GM21723 (cell line): ENCODE results near the gene TIMM9.
"Not testable (repeated sequence)": the region's sequence is repeated elsewhere in the genome, so short reads cannot be mapped to it uniquely, and the experiment has no call there.

Source experiments
- ATAC-seq: cut with Tn5 transposase; IDR thresholded peaks from one replicate; pipeline ENCODE4 v1.9.1; 2021; ENCODE audit warnings: mild to moderate bottlenecking, moderate library complexity; ENCODE audit not compliant: unreplicated experiment

TIMM9 gene

DNA sequence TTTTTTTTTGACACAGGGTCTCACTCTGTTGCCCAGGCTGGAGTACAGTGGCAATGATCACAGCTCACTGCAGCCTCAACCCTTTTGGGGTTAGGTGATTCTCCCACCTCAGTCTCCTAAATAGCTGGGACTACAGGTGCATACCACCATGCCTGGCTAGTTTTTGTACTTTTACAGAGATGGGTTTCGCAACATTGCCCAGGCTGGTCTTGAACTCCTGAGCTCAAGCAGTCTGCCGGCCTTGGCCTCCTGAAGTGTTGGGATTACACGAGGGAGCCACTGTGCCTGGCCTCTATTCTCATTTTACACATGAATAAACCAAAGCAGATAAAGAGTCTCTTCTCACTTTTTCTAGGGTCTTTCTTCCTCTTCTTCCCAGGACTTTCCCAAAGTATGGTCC, 28.4 kb downstream of the TIMM9 start:
- ATAC-seq: no peak

DNA sequence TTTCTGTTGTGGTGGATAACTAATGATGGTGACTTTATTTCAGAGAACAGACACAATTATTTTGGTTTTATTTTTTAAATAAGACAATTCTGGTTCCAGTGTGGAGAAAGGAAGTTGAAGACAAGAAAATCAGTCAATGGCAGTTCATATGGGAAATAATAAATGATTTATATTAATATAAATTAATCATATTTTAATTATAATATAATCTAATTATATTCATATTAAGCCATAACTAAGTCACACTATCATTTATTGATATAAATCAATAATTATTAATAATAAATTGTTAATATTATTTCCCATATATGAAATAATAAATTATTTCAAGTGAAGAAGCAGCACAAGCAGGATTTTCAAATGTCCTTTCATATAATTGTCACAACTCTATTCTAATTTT, 28.8 kb downstream of the TIMM9 start:
- ATAC-seq: no peak

DNA sequence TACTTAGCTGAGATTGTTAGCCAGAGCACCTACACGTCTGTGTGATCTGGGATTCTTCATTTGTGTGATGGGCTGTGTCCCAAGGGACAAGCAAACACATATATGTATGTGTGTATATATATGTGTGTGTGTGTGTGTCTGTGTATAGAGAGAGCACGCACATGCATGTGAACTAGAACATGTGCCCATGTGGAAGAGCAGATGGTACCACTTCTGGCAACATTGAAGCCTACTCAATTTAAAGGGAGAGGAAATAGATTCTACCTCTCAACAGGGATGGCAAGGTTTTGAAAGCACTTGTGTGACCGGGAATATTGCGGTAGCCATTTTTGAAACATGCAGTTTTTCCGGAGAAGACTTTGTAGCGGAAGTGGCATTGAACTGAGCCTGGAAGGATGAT, 30.2 kb downstream of the TIMM9 start:
- ATAC-seq: no peak

DNA sequence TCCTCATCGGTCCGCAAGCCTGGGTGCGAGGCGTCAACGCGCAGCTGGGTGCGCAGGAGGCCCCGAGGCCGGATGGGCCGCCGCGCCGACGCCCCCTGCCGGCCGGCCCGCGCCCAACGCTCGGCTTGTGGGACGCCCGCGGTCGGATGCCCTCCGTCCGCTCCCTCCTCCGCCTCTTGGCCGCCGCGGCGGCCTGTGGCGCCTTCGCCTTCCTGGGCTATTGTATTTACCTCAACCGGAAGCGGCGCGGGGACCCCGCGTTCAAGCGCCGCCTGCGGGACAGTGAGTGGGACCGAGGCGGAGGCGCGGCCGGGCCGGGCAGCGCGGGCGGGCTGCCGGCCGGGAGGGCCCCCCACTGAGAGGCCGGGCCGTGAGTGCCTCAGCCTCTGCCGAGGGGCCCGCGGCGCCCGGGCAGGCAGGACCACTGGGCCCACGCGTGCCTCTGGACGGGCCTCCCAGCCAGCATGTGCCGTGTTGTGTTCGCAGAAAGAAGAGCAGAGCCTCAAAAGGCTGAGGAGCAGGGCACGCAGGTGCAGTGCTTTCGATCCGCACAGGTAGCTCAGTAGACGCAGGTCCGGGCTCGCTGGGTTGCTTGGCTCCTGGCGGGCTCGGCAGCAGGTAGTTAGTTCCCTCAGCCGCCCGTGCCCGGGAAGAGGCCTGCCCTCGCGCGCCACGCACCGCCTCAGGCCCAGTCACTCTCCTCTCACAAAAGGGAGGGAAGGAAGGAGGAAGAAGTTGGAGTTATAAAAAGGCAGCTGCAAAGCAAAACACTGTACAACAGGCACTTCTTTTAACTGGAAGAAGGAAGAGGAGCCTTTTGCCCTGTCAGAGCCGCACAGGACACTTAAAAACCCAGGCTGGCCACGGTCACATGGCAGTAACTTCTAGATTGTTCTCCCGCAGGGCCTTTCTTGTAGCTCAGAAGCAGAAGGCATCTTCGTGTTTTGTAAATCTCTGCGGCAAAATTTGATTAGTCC, 31.2 kb downstream of the TIMM9 start, which contains the start of gene TOMM20L:
TOMM20L (plus strand) TSS at position 119 of the 977 bp plus-strand sequence; CDS start at position 147, 28 bp downstream.
- ATAC-seq: peak; percentile 96

DNA sequence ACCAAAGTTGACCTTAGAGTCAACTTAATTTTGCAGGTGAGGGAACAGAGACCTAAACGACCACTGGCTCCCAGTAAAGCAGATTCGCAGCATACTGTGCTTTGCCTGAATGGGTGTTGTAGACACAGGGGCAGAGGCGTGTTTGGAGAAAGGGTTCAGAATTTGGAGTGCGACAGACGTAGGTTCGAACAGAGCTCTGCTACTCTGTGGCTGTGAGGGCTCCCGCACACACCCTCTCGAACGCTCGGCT, 31.8 kb downstream of the TIMM9 start:
- no peak for ATAC-seq

DNA sequence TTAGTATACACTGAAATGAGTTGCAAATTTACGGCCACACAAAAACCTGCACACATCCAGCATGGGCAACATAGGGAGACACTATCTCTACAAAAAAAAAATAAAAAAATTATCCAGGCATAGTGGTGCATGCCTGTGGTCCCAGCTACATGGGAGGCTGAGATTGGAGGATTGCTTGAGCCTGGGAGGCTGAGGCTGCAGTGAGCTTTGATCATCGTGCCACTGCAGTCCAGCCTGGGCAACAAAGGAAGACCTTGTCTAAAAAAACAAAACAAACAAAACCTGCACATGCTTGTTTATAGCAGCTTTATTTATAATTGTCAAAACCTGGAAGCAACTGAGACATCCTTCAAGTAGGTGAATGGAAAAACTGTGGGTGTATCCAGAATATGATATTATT, 36.5 kb downstream of the TIMM9 start:
- ATAC-seq: no peak

DNA sequence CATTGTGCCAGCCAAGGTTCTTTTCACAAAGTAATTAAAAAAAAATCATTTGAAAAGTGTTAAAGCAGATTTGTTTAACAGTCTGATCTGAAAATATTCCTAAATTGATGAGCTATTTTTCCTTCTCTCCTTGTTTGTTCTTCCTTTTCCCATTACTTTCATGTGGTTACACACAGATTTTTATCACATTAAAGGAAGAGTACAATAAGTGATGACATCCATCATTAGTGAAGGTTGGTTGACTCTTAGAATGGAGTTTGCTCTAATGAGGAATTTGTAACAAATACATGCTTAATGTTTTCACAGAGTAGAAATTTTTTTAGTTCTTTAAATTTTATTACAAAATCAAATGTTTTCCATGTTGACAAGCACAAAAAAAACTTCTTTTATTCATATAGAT, 50.5 kb downstream of the TIMM9 start:
- ATAC-seq: no peak

DNA sequence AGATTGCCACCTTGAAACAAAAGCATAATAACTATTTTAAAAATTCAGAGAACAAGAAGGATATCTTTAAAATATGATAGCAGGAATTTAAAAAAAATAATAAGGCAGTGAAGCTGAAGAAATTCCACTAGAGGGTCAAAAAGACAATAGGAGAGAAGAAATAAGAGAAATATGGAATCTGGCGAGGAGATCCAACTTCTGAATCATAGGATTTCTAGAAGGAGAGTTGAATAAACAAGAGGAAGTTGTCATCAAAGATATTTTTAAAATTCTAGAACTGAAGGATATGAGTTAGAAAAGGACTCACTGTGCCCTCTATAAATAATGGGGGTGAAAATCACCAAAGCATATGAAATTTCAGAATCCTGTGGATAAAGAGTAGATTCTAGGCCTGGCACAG, 58.4 kb downstream of the TIMM9 start:
- no peak for ATAC-seq

DNA sequence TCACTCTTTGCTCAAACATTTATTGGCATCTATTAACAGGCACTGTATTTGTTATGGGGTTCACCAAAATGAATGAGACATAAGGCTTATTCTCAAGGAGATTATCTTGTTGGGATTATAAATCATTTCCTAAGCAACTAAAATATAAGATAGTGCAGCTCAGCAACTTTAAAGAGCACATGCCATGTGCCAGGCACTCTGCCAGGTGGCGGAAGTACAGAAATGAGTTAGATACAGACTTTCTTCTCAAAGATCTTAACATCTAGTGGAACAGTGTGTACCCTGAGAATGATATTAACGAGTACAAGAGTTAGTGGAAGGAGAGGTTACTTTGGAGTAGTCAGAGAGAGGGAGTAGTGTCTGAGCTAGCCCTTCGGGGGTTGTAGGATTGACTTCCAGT, 60.0 kb downstream of the TIMM9 start:
- ATAC-seq: no peak

DNA sequence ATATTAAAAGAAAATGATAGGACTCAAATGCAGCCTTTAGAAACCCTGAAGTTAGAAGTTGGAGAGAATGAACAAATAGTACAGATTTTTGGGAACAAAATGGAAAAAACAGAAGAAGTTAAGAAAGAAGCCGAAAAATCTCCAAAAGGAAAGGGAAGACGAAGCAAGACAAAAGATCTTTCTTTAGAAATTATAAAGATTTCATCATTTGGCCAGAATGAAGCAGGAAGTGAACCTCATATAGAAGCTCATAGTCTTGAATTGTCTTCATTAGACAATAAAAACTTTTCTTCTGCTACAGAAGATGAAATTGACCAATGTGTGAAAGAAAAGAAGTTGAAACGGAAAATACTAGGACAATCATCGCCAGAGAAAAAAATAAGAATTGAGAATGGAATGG, 63.0 kb downstream of the TIMM9 start:
- no peak for ATAC-seq

DNA sequence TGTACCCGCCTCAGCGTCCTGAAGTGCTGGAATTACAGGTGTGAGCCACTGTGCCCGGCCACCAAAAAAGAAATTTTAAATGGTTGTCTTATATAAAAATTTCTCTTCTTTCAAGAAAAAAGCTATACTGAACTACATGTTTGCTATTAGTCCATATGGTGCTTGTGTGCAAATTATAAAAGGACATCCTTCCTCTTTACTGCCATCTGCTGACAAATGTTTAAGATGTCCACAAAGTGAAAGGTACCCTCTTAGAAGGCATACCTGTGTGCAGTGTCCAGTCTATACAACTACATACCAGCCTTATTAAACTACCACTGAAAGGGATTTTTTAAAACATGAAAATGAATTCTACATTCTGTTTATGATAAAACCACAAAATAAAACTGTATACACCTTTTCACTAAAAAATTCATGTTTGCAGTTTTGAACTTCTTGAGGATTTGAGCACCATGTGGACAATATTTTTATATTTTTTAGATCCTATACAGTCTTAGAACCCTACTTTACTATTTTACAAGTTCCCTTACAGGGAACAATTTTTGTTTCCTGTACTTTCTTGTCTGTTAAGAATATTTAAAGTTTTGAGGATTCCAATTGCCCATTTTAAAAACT, 64.4 kb downstream of the TIMM9 start:
- ATAC-seq: peak; percentile 72

DNA sequence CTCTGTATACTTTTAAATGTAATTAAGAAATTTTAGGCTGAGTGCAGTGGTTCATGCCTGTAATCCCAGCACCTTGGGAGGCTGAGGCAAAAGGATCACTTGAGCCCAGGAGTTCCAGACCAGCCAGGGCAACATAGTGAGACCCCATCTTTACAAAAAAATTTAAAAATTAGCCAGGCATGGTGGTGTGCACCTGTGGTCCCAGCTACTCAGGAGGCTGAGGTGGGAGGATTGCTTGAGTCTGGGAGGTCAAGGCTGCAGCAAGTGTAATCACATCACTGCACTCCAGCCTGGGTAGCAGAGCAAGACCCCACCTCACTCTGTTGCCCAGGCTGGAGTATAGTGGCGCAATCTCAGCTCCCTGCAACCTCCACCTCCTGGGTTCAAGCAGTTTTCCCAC, 65.1 kb downstream of the TIMM9 start:
- ATAC-seq: not testable (repeated sequence)
